ENCODE data around the gene GMEB2.
"Not testable (repeated sequence)": the region's sequence is repeated elsewhere in the genome, so short reads cannot be mapped to it uniquely, and the experiment has no call there.

The GMEB2 gene, protein sequence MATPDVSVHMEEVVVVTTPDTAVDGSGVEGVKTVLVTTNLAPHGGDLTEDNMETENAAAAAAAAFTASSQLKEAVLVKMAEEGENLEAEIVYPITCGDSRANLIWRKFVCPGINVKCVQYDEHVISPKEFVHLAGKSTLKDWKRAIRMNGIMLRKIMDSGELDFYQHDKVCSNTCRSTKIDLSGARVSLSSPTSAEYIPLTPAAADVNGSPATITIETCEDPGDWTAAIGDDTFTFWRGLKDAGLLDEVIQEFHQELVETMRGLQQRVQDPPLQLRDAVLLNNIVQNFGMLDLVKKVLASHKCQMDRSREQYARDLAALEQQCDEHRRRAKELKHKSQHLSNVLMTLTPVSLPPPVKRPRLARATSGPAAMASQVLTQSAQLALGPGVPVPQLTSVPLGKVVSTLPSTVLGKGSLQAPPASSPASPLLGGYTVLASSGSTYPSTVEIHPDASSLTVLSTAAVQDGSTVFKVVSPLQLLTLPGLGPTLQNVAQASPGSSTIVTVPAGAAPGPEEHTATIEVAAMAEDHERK

DNA sequence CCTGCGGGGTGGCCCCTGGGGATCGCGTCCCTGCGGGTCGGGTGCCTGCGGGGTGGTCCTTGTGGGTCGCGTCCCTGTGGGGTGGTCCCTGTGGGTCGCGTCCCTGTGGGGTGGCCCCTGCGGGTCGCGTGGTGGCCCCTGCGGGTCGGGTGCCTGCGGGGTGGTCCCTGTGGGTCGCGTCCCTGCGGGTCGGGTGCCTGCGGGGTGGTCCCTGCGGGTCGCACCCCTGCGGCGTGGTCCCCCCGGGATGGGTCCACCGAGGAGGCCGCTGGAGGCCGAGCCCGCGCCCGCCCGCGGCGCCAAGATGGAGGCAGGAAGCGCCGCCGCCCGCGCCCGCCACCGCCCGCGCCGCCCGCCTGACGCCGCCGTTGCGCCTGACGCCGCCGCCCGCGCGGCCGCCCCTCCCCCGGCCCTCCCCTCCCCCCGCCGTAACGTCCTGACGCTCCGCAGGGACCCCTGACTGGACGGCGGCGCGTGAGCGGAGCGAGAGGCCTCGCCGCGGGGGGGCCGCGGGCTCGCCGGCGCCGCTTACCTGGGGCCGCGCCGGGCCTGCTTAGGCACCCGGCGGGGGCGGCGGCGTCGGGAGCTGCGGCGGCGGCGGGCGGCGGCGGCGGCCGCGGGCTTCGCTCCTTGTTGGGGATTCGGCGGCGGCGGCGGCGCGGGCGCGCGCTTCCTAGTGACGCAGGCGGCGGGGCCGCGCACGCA is at the start of gene GMEB2:
GMEB2 (minus strand) TSS at position 678 of the 705 bp plus-strand sequence. CDS start 7,704 bp downstream, outside the sequence.
- peak; percentile 61 to 95 for DNase-seq

GRCh38 chr20:63675681-63676368 is 48.9 kb upstream of the GMEB2 start:
- no peak for DNase-seq

- DNase-seq, result no peak
Observed at GRCh38 chr20:63673951-63674350, 47.0 kb upstream of the GMEB2 start.

DNA sequence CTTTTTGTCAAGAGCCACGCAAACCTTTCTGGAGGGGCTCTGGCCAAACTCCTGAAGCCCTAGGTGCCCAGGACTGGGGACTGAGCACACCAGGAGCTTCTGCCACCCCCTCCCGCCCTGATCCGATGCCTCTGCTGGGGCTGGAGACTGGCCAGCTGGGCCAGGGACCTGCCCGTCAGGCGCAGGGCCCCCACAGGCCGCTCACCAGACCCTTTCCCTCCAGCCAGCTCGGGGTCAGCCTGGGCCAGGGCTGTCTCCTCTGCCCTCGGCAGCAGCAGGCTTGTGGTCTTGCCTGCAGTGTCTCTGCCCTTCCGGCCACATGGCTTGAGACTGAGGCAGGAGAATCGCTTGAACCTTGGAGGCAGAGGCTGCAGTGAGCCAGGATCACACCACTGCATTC is 45.8 kb upstream of the GMEB2 start:
- DNase-seq, result no peak

DNA sequence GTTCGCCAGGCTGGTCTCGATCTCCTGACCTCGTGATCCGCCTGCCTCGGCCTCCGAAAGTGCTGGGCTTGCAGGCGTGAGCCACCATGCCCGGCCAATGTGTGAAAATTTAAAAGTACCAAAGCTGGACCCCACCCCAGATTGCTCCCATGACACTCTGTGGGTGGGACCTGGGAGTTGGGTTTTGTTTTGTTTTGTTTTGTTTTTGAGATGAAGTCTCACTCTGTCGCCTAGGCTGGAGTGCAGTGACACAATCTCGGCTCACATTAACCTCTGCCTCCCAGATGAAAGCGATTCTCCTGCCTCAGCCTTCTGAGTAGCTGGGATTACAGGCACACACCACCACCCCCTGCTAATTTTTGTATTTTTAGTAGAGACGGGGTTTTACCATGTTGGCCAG is 44.8 kb upstream of the GMEB2 start:
- DNase-seq, result not testable (repeated sequence)

DNA sequence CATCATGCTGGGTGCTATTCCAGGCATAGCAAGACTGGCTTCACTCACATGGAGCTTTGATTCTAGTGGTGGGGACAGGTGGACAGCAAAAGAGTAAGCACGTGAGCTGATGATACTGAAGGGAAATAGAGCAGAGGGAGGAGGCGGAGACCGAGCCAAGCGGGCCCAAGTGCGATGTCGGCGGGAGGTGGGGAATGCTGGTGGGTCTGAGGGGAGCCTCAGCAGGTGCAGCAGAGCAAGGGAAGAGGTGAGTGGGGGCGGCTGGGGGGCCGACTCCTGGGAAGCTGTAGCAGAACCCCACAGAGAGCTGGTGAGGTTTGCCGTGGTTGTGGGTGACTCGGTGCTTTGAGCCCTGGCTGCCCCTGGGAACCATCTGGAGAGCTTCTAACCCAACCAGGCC is 41.5 kb upstream of the GMEB2 start:
- DNase-seq, result no peak

DNA sequence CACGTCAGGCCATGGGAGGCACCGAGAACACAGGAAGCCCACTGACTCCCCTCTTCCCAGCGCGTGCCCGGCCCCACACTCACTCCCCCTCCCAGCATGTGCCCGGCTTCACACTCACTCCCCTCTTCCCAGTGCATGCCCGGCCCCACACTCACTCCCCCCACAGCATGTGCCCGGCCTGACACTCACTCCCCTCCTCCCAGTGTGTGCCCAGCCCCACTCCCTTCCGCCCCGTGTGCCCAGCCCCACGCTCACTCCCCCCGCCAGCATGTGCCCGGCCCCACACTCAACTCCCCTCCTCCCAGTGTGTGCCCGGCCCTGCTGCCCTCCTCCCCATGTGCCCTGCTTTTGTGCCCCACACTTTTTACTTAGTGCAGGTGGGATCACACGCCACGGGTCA is 41.0 kb upstream of the GMEB2 start:
- DNase-seq, result no peak

- no peak for DNase-seq
Observed at GRCh38 chr20:63665708-63666107, 38.8 kb upstream of the GMEB2 start.

GRCh38 chr20:63664861-63665594 is 38.1 kb upstream of the GMEB2 start:
- DNase-seq, result peak; percentile 33 to 61

GRCh38 chr20:63664143-63664851 is 37.4 kb upstream of the GMEB2 start:
- DNase-seq, result no peak

GRCh38 chr20:63663332-63664066 is 36.6 kb upstream of the GMEB2 start:
- no peak for DNase-seq

GRCh38 chr20:63662813-63663189 is 35.9 kb upstream of the GMEB2 start:
- no peak for DNase-seq

- DNase-seq, result no peak
Observed at GRCh38 chr20:63661959-63662812, 35.3 kb upstream of the GMEB2 start.

DNA sequence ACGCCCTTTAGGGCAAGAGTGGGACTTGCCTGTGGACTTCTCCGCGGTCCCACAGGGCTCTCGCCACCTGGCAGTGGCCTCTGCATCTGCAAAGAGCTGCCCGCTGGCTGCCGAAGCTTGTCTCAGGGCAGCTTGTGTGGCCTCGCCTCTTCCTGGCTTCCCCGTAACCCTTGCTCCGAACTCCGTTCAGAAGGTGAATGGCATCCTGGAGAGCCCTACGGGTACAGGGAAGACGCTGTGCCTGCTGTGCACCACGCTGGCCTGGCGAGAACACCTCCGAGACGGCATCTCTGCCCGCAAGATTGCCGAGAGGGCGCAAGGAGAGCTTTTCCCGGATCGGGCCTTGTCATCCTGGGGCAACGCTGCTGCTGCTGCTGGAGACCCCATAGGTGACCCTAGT is 34.2 kb upstream of the GMEB2 start:
- no peak for DNase-seq

GRCh38 chr20:63660622-63661021 is 33.7 kb upstream of the GMEB2 start:
- no peak for DNase-seq

DNA sequence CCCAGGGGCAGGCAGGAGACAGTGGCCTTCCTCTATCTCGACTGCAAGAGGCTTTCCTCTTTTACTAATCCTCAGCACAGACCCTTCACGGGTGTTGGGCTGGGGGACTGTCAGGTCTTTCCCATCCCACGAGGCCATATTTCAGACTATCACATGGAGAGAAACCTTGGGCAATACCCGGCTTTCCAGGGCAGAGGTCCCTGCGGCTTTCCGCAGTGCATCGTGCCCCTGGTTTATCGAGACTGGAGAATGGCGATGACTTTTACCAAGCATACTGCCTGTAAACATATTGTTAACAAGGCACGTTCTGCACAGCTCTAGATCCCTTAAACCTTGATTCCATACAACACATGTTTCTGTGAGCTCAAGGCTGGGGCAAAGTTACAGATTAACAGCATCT is 33.3 kb upstream of the GMEB2 start:
- DNase-seq, result not testable (repeated sequence)

DNA sequence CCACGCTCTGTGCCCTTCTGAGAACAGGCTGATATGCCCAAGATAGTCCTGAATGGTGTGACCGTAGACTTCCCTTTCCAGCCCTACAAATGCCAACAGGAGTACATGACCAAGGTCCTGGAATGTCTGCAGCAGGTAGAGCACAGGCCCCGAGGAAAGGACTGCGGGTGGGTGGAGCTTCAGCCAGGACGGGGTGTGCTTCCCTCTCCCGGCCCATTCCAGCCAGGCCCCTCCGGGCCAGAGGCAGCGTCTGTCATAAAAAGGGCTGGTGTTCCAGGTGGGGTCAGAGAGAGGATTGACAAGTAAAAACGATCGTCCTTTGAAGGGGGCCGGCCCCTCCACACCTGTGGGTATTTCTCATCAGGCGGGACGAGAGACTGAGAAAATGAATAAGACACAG is 32.5 kb upstream of the GMEB2 start:
- DNase-seq, result no peak

- no peak for DNase-seq
Observed at GRCh38 chr20:63658749-63659187, 31.9 kb upstream of the GMEB2 start.

GRCh38 chr20:63657937-63658748 is 31.2 kb upstream of the GMEB2 start, which contains the start of gene RTEL1:
Gene RTEL1 (plus strand): TSS chr20:63658312. CDS start chr20:63659403, 1,091 bp downstream.
- DNase-seq, result peak; percentile 77 to 95
